ENCODE data around the gene ZFYVE9. TPM values are rescaled to one million over a fixed set of nuclear protein-coding genes. Genes with fewer than 3 reads are reported as not detected.

The ZFYVE9 gene
- total RNA-seq, 1 experiment from 2014 or later: 18.0 TPM

GRCh38 chr1:52158218-52158617, 16.3 kb downstream of the ZFYVE9 start:
- Histone ChIP-seq H3K36me3 (ENCODE audit: control insufficient read depth, insufficient read depth, low read length) (no peaks in the 10 kb centered on the region), H3K27me3 (ENCODE audit: control insufficient read depth, insufficient read depth, low read length) (no peaks in the 10 kb centered on the region), H3K4me3 (ENCODE audit: low read depth in 2 of 2, low read length in 2 of 2) (no peak overlapping the region), H3K9me3 (ENCODE audit: control insufficient read depth, insufficient read depth, low read depth, low read length) (no peaks in the 10 kb centered on the region), H3K4me1 (ENCODE audit: control insufficient read depth, insufficient read depth, low read length) (no peaks in the 10 kb centered on the region), H3K27ac (ENCODE audit: low read length) (no peak overlapping the region)
- ATAC-seq: no peak
- CTCF ChIA-PET: no interaction called here
- DNase-seq (ENCODE audit: low read depth, low spot score): no peak
- intact Hi-C loops (cut with micrococcal nuclease; ENCODE audit: unreplicated experiment): no loop called here
- POLR2A ChIA-PET: no interaction called here
- in situ Hi-C loops (cut with HindIII; ENCODE audit: low pct_unique_long_range_greater_than_20kb, low sequenced_read_pairs): no loop called here
- BruUV-seq (replicated peaks): no TSS peak
- TF ChIP-seq SIN3A (IDR thresholded peaks at IDR 0.05; ENCODE audit: borderline replicate concordance, insufficient read depth, low read depth, low read length): no peak
- no peak for TF ChIP-seq TCF7L2 (IDR thresholded peaks at IDR 0.05; ENCODE audit: low read depth, low read length)
- TF ChIP-seq CTCF (IDR thresholded peaks at IDR 0.05): no peak
- no peak for TF ChIP-seq POLR2AphosphoS5 (IDR thresholded peaks at IDR 0.05; ENCODE audit: low read depth, low read length)
- no peak for TF ChIP-seq REST (IDR thresholded peaks at IDR 0.05; ENCODE audit: insufficient read depth in 1 of 2, low read depth in 2 of 2, low read length in 1 of 2)

- TF ChIP-seq SIN3A (IDR thresholded peaks at IDR 0.05; ENCODE audit: borderline replicate concordance, insufficient read depth, low read depth, low read length): no peak
- no peak for TF ChIP-seq TCF7L2 (IDR thresholded peaks at IDR 0.05; ENCODE audit: low read depth, low read length)
- TF ChIP-seq CTCF (IDR thresholded peaks at IDR 0.05): no peak
- no peak for TF ChIP-seq POLR2AphosphoS5 (IDR thresholded peaks at IDR 0.05; ENCODE audit: low read depth, low read length)
- no peak for TF ChIP-seq REST (IDR thresholded peaks at IDR 0.05; ENCODE audit: insufficient read depth in 1 of 2, low read depth in 2 of 2, low read length in 1 of 2)
- CTCF ChIA-PET: no interaction called here
- Histone ChIP-seq H3K4me1 (ENCODE audit: control insufficient read depth, insufficient read depth, low read length) (no peaks in the 10 kb centered on the region), H3K27ac (ENCODE audit: low read length) (no peak overlapping the region), H3K4me3 (ENCODE audit: low read depth in 2 of 2, low read length in 2 of 2) (no peak overlapping the region), H3K9me3 (ENCODE audit: control insufficient read depth, insufficient read depth, low read depth, low read length) (no peaks in the 10 kb centered on the region), H3K27me3 (ENCODE audit: control insufficient read depth, insufficient read depth, low read length) (no peaks in the 10 kb centered on the region), H3K36me3 (ENCODE audit: control insufficient read depth, insufficient read depth, low read length) (no peaks in the 10 kb centered on the region)
- POLR2A ChIA-PET: interaction anchor here (0.5 to 0.7 kb wide), 2 partner anchors 118 to 165 kb away, joined by 4 to 7 read pairs; no protein-coding TSS in a partner anchor
- in situ Hi-C loops (cut with HindIII; ENCODE audit: low pct_unique_long_range_greater_than_20kb, low sequenced_read_pairs): no loop called here
- DNase-seq (ENCODE audit: low read depth, low spot score) (no peak), ATAC-seq (peak; percentile 34; the same call in 1 of the 2 replicates)
- intact Hi-C loops (cut with micrococcal nuclease; ENCODE audit: unreplicated experiment): no loop called here
- no TSS peak for BruUV-seq (replicated peaks)
Observed at GRCh38 chr1:52159033-52159789, 17.3 kb downstream of the ZFYVE9 start.
